Activated gamma-delta T cell treated with Interleukin-2 at 50 U/mL for 16 hours (primary cell): Measurements from ENCODE around the gene NNAT.
"Not testable (repeated sequence)": the region's sequence is repeated elsewhere in the genome, so short reads cannot be mapped to it uniquely, and the experiment has no call there.

ENCODE experiments used
- DNase-seq: peaks from one replicate; pipeline ENCODE4 v3.0.0-alpha.2; 2020

The NNAT gene

DNA sequence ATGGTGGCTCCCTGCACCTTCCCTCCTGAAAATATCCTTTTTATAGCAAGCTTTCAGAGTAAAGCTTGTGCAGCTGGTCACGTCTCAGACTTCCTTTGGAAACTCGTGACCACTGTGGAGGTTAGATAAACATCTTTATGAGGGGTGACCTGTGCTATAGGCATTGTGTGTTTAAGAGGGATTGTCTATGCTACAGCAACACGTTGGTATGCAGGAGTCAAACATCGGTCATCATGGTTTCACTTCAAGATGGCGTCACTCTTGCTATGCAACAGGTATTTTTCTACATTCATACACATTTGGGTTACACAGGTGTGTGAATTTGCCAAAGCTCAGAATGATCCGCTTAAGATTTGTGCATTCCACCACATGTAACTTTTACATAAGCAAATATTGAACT is 21.2 kb downstream of the NNAT start:
- no peak for DNase-seq

- DNase-seq, result no peak
These were observed 22.8 kb downstream of the NNAT start for GRCh38 chr20:37543828-37544227.

GRCh38 chr20:37544386-37544785 is 23.3 kb downstream of the NNAT start:
- no peak for DNase-seq

DNA sequence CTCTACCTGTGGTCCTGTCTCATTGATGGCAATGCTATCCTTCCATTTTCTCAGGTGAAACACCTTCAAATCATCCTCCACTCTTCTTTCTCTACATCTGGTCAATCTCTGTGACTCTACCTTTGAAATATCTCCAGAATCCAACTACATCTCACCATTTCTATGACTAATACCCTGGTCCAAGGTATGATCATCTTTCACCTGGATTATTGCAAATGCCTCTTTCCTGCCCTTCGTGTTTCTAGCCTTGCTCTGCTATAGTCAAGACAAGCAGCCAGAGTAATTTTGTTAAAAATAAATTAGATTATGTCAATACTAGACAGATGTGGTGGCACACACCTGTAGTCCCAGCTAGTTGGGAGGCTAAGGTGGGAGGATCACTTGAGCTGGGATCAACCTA is 24.5 kb downstream of the NNAT start:
- DNase-seq, result no peak

DNA sequence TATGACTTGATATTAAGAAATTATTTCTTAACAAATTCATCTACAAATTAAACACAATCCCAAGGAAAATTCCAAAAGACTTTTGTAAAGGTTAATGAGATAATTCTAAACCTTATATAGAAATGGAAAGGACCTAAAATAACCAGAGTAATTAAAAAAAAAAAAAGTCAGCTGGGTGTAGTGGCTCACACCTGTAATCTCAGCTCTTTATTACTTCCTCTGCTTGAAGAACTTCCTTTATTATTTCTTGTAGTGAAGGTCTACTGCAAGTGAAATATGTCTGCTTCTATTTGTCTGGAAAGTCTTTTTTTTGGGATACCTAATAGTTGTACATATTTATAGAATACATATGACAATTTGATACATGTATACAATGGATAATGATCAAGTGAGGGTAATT is 26.9 kb downstream of the NNAT start:
- DNase-seq, result no peak

DNA sequence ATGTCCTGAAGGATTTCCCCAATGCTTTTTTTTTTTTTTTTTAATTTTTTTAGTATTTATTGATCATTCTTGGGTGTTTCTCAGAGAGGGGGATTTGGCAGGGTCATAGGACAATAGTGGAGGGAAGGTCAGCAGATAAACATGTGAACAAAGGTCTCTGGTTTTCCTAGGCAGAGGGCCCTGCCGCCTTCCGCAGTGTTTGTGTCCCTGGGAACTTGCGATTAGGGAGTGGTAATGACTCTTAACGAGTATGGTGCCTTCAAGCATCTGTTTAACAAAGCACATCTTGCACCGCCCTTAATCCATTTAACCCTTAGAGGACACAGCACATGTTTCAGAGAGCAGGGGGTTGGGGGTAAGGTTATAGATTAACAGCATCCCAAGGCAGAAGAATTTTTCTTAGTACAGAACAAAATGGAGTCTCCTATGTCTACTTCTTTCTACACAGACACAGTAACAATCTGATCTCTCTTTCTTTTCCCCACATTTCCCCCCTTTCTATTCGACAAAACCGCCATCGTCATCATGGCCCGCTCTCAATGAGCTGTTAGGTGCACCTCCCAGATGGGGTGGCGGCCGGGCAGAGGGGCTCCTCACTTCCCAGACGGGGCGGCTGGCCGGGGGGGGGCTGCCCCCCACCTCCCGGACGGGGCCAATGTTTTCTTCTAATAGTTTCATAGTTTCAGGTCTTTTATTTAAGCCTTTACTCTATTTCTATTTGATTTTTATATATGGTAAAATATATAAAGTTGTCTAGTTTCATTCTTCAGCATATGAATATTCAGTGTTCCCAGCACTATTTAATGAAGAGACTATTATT is 29.3 kb downstream of the NNAT start:
- not testable (repeated sequence) for DNase-seq

- not testable (repeated sequence) for DNase-seq
These were observed 30.6 kb downstream of the NNAT start for GRCh38 chr20:37551660-37552059.

GRCh38 chr20:37552415-37552814 is 31.4 kb downstream of the NNAT start:
- DNase-seq, result no peak

GRCh38 chr20:37554721-37555298 is 33.8 kb downstream of the NNAT start:
- DNase-seq, result not testable (repeated sequence)

DNA sequence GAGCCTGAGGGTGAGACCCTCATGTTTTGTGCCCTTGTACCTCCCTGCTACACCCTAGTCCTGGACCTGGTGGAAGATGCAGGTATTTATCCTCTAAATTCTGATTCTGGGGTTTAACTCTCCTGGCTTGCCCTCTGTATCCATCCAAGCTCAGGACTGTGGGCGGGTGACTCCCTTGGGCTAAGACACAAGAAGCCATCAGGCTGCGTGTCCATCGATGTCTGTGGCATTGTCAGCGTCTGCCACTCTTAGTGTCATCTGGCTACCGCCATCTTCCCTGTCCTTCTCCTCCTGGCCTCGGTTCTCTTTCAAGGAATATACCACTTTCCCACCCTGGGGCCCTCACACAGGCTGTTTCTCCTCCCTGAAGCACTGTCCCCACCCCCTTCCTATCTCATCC is 35.5 kb downstream of the NNAT start:
- DNase-seq, result no peak

DNA sequence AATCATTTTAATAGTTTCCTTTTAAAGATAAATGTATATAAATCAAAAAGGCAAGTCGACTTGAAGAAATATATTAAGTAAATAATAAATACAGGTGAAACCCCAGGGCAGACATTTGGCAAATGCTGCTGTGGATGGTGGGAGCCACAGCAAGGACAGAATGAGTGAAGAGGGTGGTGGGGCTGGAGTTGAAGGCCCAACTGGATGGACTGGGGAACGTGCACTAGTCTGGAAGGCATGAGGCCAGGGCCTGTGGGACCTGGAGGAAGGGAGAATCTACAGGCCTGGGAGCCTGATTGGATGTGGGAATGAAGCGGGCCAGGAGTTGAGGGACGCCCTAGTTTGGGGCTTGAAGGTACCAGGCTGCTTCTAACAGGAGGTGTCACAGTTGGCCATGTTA is 37.3 kb downstream of the NNAT start:
- no peak for DNase-seq

DNA sequence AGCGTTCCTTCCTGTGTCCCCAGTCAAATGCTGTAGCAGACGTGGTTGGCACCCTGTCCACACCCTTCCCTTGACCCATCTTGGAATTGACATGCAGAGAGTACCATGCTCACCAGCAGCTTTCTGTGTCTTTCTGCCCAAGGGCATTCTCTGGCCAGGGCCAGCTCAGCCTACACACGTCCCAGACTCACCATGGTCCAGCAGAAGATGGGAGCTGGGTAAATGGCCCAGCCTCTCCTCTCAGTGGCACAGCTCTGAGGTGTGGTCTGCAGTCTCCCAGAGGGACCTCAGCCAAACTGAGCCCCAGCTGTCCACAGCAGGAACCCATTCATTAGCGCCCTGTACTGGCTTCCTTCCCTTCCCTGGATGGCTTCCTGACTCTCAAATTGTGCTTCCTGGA is 37.7 kb downstream of the NNAT start:
- no peak for DNase-seq

- DNase-seq, result no peak
These were observed 38.4 kb downstream of the NNAT start for GRCh38 chr20:37559312-37560027.

- DNase-seq, result no peak
These were observed 39.6 kb downstream of the NNAT start for GRCh38 chr20:37560629-37561028.

DNA sequence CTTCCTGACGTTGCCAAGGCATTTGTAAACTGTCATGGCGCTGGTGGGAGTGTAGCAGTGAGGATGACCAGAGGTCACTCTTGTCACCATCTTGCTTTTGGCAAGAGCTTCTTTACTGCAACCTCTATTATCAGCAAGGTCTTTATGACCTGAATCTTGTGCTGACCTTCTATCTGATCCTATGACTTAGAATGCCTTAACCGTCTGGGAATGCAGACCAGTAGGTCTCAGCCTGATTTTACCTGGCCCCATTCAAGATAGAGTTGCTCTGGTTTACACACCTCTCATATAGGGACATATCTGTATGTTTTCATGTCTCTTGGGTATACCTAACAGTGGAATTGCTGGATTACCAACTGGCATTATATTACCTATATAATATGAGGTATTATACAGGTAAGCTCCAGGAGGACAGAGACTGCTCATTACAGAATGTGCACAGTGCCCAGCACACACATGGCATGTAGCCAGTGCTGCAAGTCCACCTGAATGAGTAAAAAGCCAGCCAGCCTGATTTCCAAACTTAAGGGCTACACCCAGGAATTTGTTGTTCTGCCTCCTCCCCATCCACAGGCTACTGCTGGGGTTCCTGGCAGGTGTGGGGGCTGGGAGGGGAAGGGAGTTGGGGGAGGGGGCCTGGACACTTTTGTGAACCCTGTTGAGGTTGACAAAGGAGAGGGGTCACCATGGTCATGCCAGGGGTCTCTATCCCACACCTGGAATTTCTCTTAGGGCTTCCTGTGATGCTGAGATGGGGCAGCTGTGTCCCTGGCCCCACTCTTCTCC is 41.8 kb downstream of the NNAT start:
- DNase-seq, result no peak

- no peak for DNase-seq
These were observed 43.0 kb downstream of the NNAT start for GRCh38 chr20:37564016-37564387.

- no peak for DNase-seq
These were observed 43.5 kb downstream of the NNAT start for GRCh38 chr20:37564388-37565133.

GRCh38 chr20:37565134-37565811 is 44.2 kb downstream of the NNAT start:
- DNase-seq, result no peak

DNA sequence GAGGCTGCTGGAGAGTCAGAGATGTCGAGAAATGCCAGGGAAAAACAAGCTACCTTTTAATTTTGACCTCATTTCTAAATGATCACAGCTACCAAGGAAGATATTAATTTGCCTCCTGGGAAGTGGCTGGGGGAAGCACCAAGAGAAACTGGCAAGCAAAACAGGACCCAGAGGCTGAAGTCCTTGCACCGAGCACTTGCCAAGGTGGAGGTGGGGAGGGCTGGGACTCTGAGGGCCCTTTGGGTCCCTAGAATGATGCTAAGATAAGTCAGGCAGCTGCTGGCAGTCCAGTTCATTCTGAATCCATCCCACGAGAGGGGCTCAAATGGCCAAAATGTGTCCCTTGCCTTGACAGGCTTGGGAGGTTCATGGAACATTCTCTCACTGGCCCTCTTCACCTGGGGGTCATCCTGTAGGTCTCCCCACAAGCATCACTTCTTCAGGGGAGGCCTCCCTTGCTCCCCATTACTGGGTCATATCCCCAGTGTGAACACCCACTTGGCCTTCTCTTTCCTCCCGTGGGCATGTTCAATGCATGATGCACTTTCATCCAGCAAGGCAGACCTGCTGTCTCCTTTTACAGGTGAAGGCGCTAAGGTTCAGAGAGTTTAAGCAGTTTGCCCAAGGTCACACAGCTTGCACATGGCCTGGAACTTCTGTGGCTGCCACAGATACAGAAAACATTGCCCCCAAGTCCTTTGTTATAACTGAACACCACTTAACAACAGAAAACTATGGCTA is 45.7 kb downstream of the NNAT start:
- DNase-seq, result no peak

DNA sequence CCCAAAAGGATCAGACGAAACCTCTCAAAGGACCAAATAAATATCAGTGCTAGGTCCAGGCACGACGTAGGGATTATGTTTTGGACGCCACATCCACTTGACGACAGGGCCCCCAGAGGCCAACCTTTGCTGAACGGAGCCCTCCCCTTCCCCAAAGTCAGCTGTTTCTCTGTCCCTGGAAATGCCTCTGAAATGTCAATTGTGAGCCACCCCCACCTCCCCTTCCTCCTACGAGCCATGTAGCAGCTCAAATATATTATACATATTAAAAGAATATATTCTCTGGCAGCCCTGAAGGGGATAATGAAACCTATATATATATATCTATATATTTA is 46.2 kb downstream of the NNAT start:
- no peak for DNase-seq
